ENCODE measurements around the gene MYLK. TPM values are rescaled to one million over a fixed set of nuclear protein-coding genes. Genes with fewer than 3 reads are reported as not detected.

The MYLK gene
- total and polyA plus RNA-seq, 9 of the 15 experiments (the other 6 are each of a cell fraction or from before 2014, with no cell fraction given), result 0.11 to 0.53 (median 0.18) TPM; not detected in 2

DNA sequence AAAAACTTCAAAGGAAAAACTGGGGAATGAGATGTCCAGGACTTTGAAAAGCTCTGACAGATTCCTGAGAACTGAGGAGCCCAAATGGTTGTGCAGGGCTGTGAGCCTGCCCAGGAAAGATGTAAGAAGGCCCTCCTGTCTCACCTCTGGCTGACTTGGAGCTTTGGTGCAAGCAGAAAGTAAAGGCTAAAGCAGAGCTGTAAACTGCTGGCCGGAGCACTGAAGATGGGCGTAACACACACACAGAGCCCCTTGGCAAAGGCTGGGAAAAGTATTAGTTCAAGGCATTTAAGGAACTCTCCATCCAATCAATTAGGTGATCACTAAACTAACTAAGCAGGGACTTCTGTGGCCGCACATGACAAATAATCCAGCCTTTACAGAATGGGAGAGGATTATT lies 155.1 kb downstream of the MYLK start:
- ChIA-PET POLR2A (no interaction called here), CTCF (ENCODE audit: low intra/inter-chr PET ratio) (no interaction called here)
- DNase-seq (ENCODE audit: extremely low read depth in 1 of 4, low spot score in 3 of 4) (no peak), FAIRE-seq (no peak), ATAC-seq (no peak)
- no TSS peak for BruUV-seq (replicated peaks)
- Histone ChIP-seq H3K79me2 (ENCODE audit: control insufficient read depth, insufficient read depth, low read length) (no peaks in the 10 kb centered on the region), H3K4me2 (ENCODE audit: insufficient read depth, low read length) (no peak overlapping the region), H3K4me3 (no peak overlapping the region), H3K9me1 (ENCODE audit: control insufficient read depth, insufficient read depth, low read length) (no peaks in the 10 kb centered on the region), H3K27ac (ENCODE audit: extremely low read depth, low read depth, low read length) (no peak overlapping the region), H3K4me1 (replicated peaks in 1 of 2; ENCODE audit: control insufficient read depth in 2 of 2, insufficient read depth in 2 of 2, low read length in 2 of 2) (no peaks in the 10 kb centered on the region), H3K36me3 (ENCODE audit: control insufficient read depth, insufficient read depth, low read length) (no peaks in the 10 kb centered on the region), H3K27me3 (ENCODE audit: control insufficient read depth in 2 of 2, insufficient read depth in 2 of 2, low read length in 2 of 2) (peaks cover 0 to 15% of the 10 kb centered on the region in 2 experiments; a peak in 2 of 5 replicates), H3K9me3 (replicated peaks; ENCODE audit: control insufficient read depth, insufficient read depth, low read depth, low read length) (no peaks in the 10 kb centered on the region), H4K20me1 (replicated peaks; ENCODE audit: control insufficient read depth, insufficient read depth, low read length) (no peaks in the 10 kb centered on the region), H2AFZ (ENCODE audit: low read depth, low read length) (no peak overlapping the region), H3K9ac (ENCODE audit: insufficient read depth in 1 of 2, low read depth in 2 of 2, low read length in 2 of 2) (no peak overlapping the region)
- intact Hi-C loops (cut with micrococcal nuclease), result no loop called here
- 0% methylated on average over 3 of the region's 3 CpGs for WGBS (ENCODE audit: insufficient coverage, low coverage, missing lambda C conversion rate)
- no peak for TF ChIP-seq ZNF23 (CRISPR knock-in tag; IDR thresholded peaks at IDR 0.05)
- no peak for TF ChIP-seq MCM7 (IDR thresholded peaks at IDR 0.05)
- no peak for TF ChIP-seq ZNF561 (CRISPR knock-in tag; conservative IDR thresholded peaks at IDR 0.05)
- no peak for TF ChIP-seq HNRNPUL1 (IDR thresholded peaks at IDR 0.05; ENCODE audit: low read length)
- TF ChIP-seq, protein P1, sequence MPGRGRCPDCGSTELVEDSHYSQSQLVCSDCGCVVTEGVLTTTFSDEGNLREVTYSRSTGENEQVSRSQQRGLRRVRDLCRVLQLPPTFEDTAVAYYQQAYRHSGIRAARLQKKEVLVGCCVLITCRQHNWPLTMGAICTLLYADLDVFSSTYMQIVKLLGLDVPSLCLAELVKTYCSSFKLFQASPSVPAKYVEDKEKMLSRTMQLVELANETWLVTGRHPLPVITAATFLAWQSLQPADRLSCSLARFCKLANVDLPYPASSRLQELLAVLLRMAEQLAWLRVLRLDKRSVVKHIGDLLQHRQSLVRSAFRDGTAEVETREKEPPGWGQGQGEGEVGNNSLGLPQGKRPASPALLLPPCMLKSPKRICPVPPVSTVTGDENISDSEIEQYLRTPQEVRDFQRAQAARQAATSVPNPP (IDR thresholded peaks at IDR 0.05; ENCODE audit: borderline replicate concordance, insufficient read depth, insufficient read length), result no peak
- TF ChIP-seq, protein P2, sequence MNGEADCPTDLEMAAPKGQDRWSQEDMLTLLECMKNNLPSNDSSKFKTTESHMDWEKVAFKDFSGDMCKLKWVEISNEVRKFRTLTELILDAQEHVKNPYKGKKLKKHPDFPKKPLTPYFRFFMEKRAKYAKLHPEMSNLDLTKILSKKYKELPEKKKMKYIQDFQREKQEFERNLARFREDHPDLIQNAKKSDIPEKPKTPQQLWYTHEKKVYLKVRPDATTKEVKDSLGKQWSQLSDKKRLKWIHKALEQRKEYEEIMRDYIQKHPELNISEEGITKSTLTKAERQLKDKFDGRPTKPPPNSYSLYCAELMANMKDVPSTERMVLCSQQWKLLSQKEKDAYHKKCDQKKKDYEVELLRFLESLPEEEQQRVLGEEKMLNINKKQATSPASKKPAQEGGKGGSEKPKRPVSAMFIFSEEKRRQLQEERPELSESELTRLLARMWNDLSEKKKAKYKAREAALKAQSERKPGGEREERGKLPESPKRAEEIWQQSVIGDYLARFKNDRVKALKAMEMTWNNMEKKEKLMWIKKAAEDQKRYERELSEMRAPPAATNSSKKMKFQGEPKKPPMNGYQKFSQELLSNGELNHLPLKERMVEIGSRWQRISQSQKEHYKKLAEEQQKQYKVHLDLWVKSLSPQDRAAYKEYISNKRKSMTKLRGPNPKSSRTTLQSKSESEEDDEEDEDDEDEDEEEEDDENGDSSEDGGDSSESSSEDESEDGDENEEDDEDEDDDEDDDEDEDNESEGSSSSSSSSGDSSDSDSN (IDR thresholded peaks at IDR 0.05; ENCODE audit: borderline replicate concordance in 1 of 2, low read depth in 2 of 2, low read length in 2 of 2), result no peak
- TF ChIP-seq ATF1 (CRISPR knock-in tag; IDR thresholded peaks at IDR 0.05), result no peak
- TF ChIP-seq ATF1 (tag; IDR thresholded peaks at IDR 0.05), result no peak
- no peak for TF ChIP-seq TARDBP (IDR thresholded peaks at IDR 0.05)
- no peak for TF ChIP-seq ZKSCAN8 (CRISPR knock-in tag; IDR thresholded peaks at IDR 0.05)
- TF ChIP-seq POLR2H (tag; IDR thresholded peaks at IDR 0.05; ENCODE audit: low read depth), result no peak
- TF ChIP-seq ZNF76 (CRISPR knock-in tag; IDR thresholded peaks at IDR 0.05; ENCODE audit: borderline replicate concordance), result no peak
- TF ChIP-seq NR2F6 (CRISPR knock-in tag; IDR thresholded peaks at IDR 0.05), result no peak
- in situ Hi-C loops (cut with MboI), result no loop called here

Data from K562 (cell line).